NCI-H2227 (cell line): ENCODE results near the gene NDUFB2.
"Not testable (repeated sequence)": the region's sequence is repeated elsewhere in the genome, so short reads cannot be mapped to it uniquely, and the experiment has no call there.

Source experiments
- DNase-seq: peaks from one replicate; lab custom pipeline; 2025; ENCODE audit not compliant: unreplicated experiment; lab: John Stamatoyannopoulos, UW

Gene NDUFB2

GRCh38 chr7:140672382-140673062 is 24.0 kb upstream of the NDUFB2 start, which contains the start of gene ADCK2:
ADCK2 (plus strand) TSS chr7:140672945; CDS start chr7:140673331, 386 bp downstream.
- DNase-seq: peak; percentile 62

DNA sequence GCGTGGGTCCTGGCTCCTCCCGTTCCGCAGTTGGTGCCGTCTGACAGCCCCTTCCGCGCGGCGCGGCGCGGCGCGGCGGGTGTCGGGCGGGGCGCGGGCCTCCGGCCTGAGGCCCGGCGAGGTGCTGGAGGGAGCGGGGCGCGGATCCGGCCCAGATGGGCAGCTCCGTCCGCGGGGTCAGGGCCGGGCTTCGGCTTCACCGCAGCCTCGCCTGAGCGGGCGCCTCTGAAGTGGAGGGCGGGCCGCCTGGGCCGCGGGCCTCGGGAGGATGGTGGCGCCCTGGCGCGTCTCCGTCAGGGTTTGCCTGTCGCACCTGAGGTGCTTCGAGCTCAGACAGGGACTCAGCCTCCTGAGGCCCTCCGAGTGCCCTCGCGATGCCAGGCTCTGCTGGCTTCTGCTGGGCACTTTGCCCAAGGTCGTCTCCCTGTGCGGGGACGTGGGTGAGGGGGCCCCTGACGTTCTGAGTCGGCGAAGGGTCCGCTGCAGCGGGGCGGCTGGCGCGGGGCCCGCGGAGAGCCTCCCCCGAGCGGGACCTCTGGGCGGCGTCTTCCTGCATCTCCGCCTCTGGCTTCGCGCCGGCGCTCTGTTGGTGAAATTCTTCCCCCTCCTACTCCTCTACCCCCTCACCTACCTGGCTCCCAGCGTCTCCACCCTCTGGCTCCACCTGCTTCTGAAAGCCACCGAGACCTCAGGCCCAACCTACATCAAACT is 23.3 kb upstream of the NDUFB2 start:
- peak; percentile 62 for DNase-seq

GRCh38 chr7:140673774-140674155 is 22.7 kb upstream of the NDUFB2 start:
- DNase-seq: no peak

- no peak for DNase-seq
These were observed 22.1 kb upstream of the NDUFB2 start for GRCh38 chr7:140674356-140674800.

DNA sequence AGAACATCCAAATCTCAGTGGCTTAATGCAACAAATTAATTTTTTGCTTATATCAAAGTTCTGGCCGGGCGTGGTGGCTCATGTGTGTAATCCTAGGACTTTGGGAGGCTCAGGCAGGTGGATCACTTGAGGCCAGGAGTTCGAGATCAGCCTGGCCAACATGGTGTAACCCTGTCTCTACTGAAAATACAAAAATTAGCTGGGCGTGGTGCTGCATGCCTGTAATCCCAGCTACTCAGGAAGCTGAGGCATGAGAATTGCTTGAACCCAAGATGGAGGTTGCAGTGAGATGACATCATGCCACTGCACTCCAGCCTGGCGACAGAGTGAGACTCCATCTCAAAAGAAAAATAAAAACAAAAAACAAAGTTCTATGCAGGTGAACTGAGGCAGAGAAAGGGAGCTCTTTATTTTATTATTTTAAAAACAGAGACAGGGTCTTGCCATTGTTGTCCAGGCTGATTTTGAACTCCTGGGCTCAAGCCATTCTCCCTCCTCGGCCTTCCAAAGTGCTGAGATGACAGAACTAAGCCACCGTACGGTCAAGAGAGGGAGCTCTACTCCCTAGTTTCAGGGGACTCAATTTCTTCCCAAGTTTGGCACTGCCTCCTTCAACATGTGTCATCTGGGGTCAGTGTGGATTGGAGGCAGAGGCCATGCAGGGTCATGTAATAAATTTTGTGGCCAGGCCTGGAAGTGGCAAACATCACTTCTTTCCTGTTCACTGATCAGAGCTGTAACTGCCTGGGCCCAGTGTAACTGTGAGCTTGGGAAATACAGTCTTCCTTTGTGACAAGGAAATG is 21.4 kb upstream of the NDUFB2 start:
- no peak for DNase-seq

DNA sequence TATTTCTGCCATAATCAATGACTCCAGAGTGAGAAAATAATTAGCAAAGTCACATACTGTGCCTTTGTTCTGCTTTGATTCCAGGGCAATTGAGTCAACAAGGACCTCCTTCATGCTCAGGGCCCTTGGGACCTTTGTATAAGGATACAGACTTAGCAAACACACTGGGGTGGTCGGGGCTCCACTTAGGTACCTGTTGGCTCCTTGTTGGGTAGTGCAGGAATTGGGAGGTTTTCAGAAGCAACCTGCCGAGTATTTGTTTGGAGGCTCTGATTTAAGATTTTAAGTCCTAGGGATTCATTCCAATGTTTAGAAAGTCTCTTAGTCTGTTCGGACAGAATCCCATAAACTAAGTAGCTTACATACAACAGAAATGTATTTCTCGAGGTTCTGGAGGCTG is 20.8 kb upstream of the NDUFB2 start:
- no peak for DNase-seq

- no peak for DNase-seq
These were observed 20.2 kb upstream of the NDUFB2 start for GRCh38 chr7:140676306-140676705.

DNA sequence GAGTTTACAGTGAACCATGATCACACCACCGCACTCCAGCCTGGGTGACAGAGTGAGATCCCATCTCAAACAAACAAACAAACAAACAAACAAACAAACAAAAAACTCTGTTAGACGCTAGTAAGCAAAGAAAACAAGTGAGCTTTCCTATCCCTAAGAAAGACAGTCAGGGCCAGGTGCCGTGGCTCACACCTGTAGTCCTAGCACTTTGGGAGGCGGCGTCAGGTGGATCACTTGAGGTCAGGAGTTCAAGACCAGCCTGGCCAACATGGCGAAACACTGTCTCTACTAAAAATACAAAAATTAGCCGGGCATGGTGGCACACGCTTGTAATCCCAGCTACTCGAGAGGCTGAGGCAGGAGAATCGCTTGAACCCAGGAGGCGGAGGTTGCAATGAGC is 19.6 kb upstream of the NDUFB2 start:
- DNase-seq: not testable (repeated sequence)

DNA sequence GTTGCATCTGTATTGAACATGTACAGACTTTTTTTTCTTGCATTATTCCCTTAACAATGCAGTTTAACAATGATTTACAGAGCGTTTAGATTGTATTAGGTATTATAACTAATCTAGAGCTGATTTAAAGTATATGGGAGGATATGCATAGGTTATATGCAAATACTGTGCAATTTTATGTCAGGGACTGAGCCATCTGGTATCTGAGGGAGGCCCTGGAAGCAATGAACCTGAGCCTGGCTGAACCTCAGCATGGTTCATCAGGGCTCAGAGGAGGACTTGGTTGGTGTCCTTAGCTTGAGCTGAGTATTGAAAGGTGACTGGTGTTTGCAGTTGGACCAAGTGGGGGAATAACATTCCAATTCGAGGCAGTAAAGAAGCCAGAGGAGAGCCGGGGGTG is 19.0 kb upstream of the NDUFB2 start:
- DNase-seq: no peak

DNA sequence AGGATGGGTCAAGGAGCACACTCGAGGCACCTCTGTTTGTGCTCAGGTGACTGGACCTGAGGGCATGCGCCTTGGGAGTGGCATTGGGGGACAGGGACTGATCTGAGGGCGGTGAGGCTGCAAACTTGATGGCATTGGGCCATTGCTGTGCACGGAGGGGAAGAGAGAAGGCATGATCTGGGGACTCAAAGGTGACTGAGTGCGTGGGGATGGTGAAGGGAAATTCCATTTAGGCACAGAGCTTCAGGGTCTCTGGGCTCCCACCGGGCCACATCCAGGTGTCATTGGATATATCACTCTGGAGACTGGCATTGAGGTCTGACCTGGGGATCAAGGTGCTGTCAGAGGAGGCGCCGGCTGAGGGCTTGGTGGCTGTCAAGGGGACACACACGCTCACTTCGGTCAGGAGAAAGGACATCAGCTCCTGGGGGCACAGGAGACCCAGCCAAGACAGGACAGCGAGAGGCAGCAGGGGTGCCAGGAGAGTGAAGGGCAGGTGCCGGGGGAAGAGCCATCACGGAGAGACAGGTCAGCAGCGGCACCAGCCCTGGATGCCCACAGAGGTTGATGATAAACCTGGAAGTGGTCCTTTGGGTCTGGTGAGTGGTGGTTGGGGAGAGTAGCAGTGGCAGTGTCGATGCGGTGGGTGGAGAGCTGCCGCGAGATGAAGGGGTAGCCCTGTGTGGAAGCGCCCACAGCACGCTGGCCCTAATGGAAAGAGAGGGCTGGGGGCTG is 18.3 kb upstream of the NDUFB2 start:
- DNase-seq: no peak

- no peak for DNase-seq
These were observed 17.7 kb upstream of the NDUFB2 start for GRCh38 chr7:140678816-140679130.

GRCh38 chr7:140679186-140679585 is 17.3 kb upstream of the NDUFB2 start:
- no peak for DNase-seq

GRCh38 chr7:140680886-140681285 is 15.6 kb upstream of the NDUFB2 start:
- no peak for DNase-seq

- DNase-seq: no peak
These were observed 14.7 kb upstream of the NDUFB2 start for GRCh38 chr7:140681766-140682165.

DNA sequence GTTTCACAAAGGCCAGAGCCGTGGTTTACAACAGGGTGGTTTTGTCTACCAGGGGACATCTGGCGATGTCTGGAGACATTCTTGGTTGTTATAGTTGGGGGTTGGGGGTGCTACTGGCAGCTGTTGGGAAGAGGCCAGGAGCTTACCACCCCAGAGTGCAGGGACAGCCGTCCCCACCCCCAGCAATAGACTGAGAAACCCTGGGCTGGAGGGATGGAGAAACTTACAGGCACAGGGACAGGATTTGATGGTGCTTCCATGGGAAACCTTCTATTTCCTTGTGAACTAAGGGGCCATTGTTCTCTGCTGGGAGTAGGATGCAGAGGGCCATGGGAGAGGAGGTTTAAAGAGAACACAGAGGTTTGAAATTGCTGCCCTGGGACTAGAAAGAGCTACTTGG is 12.9 kb upstream of the NDUFB2 start:
- no peak for DNase-seq

- DNase-seq: no peak
These were observed 12.2 kb upstream of the NDUFB2 start for GRCh38 chr7:140684066-140684950.

DNA sequence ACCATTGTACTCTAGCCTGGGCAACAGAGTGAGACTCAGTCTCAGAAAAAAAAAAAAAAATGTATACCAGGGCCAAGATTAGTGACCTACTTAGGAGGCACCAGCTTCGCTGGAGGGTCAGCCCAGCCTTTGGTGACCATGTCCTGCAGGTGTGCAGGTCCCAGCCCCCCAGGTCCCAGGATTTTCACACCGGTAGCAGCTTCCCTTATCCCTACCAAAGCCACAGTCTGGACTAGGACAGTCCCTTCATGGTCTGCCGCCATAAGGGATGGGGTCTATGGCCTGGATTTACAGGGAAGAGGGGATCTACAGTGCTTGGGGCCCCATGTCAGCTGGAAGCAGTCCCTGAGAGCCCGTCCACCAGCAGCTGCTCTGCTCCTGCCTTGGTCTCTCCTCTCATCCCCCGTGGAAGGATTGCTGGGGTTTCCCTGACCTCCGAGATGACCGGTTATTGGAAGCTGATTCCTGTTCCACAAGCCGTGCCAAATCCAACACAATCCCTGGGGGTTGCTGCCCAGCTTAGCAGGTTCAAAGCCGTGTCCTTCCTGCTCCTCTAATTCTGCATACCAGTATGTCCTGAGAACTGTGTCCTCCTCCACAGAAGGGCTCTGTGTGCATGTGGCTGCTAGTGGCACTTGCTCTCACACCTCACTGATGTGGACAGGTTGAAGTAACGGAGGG is 11.0 kb upstream of the NDUFB2 start:
- no peak for DNase-seq

GRCh38 chr7:140686921-140687320 is 9.6 kb upstream of the NDUFB2 start:
- no peak for DNase-seq

DNA sequence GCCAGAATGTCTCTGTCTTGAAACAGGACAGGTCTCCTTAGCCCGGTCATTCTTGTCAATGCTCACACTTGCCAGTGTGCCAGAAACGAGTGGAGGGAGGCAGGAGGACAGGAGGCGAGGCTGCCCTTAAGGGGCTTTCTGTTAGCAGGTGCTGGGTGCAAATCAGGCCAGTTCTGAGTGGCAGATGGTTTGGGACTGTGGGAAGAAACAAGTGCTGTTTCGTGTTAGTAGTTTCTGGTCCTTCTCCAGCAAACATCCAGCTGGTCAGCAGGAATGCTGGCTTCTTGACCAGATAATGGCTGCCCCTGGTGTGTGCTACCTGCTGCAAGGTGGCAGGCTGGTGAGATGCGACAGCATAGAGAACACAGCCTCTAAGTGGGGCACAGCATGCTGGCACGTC is 8.2 kb upstream of the NDUFB2 start:
- no peak for DNase-seq
